Measurements from ENCODE around the gene SLC45A1. TPM values are rescaled to one million over a fixed set of nuclear protein-coding genes. Genes with fewer than 3 reads are reported as not detected.

SLC45A1 gene
- total RNA-seq, 1 experiment from 2014 or later = 0.74 TPM

DNA sequence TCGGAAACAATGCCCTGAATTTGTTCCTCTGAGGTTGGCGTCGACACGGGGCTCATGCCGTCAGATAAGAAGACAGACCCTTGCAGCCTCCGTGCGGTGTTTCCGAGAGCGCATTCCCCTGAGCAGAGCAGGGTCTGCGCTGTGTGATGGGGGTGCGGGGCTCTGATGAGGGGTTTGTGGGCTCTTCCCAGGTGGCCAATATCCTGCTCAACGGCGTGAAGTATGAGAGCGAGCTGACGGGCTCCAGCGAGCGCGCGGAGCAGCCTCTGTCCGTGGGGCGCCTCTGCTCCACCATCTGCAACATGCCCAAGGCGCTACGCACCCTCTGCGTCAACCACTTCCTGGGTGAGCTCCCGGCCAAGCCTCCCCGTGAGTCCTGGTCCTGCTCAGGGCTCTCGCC lies 17.3 kb downstream of the SLC45A1 start:
- no peak for DNase-seq (ENCODE audit: low spot score)

GRCh38 chr1:8337776-8338525 lies 20.0 kb downstream of the SLC45A1 start:
- DNase-seq (ENCODE audit: low spot score) = no peak

- no peak for DNase-seq (ENCODE audit: low spot score)
Observed at GRCh38 chr1:8338526-8339202, 20.8 kb downstream of the SLC45A1 start.

DNA sequence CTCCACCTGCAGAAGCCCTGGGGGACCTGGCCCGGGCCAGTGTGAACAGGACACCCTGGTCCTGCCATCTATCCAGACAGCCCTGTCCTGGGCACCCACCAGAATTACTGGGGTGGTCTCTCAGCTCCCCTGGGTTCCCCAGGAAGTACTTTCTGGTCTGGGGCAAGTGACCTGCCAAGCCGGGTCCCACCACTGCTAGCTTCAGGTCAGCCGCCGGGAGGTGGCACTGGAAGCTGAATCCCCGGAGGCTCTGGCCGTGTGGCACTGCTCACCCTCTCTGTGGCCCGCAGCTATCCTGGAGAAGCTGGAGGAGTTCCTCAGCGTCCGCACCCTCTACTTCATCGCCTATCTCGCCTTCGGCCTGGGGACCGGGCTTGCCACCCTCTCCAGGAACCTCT lies 21.3 kb downstream of the SLC45A1 start:
- DNase-seq (ENCODE audit: low spot score) = no peak

DNA sequence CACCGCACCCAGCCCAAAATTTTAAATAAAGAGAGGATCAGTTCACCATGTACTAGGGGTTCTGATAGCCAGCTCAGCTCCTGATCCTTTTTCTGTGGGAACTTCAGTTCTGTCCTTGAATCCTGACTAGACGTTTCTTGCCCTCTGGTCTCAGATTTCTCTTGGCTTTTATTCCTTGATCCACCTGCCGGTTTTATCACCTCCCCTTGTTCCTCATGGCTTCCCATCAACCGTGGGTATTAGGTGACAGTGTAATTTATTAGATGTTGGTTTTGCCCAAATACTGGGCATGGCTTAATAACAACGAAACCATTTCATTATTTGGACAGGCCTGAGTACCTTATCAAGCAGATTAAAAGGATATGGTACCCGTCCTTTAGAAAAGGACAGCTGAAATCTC lies 22.5 kb downstream of the SLC45A1 start:
- no peak for DNase-seq (ENCODE audit: low spot score)

- no peak for DNase-seq (ENCODE audit: low spot score)
Observed at GRCh38 chr1:8342325-8342724, 24.4 kb downstream of the SLC45A1 start.

DNA sequence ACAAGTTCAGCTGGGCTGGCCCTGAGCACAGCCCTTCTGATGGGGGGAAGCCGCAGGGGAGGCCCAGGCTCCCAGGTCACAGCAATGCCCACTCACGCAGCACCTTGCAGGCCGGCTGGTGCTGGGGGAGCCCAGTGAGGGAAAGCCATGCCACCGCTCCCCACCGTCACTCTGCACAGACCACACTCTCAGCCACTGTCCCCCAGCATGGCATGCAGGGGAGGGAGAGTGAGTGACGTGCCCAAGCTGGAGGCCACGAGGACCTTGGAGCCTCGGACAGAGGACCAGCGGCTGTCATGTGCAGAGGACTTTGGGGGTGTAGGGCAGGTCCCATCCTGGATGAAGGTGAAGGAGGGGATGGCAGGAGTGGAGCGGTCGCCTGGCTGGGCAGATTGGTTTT lies 25.1 kb downstream of the SLC45A1 start:
- no peak for DNase-seq (ENCODE audit: low spot score)

DNA sequence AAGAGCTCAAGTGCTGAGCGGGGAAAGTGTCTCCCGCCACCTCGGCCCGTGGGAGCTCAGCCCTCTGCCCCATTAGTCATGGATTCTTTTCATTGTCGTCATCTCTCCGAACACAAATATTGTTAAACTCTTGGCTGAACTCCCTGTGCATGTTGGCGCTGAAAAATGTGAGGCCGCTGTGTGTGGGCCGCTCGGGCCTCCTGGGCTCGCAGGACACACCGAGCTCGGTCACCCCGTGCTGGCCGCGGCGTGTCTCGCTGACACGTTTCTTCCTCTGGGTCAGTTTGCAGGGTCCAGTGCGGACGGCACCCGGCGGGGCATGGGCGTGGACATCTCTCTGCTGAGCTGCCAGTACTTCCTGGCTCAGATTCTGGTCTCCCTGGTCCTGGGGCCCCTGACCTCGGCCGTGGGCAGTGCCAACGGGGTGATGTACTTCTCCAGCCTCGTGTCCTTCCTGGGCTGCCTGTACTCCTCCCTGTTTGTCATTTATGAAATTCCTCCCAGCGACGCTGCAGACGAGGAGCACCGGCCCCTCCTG lies 25.6 kb downstream of the SLC45A1 start:
- DNase-seq (ENCODE audit: low spot score) = peak; percentile 76

GRCh38 chr1:8344893-8345507 lies 27.1 kb downstream of the SLC45A1 start:
- no peak for DNase-seq (ENCODE audit: low spot score)

DNA sequence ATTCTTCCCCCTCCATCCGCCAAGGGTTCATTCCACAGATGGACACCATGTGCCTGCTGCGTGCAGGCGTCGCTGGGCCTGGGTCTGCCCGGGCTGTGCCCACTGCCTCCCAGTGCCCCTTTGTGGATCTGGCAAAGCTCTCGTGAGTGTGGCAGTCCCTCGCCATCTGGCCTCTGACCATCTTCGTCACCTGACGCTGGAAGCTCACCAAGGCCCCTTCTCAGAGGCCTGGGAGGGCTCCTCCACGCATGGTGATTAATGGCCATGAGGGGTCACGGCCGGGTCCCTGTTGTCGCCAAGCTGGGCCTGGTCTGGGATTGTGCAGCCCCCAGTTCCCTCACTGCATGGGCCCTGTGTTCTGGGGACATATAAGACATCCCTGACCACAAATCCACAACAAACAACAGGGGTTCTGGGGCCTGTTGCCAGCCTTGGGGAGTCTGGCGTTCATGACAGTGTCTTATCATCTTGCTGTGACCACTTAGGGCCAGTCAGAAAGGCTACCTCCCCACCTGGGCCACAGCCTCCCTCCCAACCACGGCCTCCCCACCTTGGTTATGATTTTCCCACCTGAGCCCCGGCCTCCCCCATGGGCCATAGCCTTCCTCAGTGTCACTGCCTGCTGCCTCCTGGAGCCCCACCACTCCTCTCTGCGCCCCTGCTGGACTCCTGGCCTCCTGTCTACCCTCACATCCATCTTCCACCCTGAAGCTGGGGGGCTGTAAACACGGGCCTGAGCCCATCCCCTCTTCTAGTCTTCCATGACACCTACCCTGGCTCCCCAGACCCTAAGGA lies 27.9 kb downstream of the SLC45A1 start:
- DNase-seq (ENCODE audit: low spot score) = no peak

GRCh38 chr1:8347635-8348034 lies 29.7 kb downstream of the SLC45A1 start:
- no peak for DNase-seq (ENCODE audit: low spot score)

DNA sequence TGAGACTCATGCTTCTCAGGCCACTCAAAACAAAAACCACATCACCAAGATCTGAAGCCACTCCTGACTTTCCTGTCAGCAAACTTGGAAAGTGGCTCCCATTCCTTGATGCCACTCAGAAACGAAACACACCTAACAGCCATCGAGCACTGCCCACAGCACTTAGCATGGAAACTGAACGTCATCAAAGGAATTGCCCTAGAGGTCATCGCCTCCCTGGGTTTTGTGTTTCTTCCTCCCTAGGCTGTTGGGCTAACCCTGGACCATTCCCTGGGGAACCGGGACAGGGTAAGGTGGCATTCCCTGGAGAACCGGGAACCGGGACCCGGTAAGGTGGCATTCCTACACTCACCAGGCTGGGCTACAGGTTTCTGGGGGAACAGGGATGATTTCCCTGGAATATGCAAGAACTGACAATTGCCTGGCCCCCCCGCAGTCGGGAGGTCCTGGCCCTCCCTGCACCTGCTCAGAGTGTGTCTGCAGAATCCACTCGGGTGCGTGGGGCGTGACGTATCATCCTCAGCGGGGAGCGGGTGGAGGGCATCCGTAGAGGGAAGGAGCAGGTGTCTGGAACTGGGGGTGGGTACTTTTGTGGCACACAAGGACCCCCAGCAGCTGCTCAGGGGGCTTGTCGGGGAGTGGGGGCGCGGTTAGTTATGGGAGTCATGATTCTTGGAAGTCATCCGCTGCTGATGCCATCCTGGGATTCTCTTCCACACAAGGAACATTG lies 30.3 kb downstream of the SLC45A1 start:
- DNase-seq (ENCODE audit: low spot score) = no peak

DNA sequence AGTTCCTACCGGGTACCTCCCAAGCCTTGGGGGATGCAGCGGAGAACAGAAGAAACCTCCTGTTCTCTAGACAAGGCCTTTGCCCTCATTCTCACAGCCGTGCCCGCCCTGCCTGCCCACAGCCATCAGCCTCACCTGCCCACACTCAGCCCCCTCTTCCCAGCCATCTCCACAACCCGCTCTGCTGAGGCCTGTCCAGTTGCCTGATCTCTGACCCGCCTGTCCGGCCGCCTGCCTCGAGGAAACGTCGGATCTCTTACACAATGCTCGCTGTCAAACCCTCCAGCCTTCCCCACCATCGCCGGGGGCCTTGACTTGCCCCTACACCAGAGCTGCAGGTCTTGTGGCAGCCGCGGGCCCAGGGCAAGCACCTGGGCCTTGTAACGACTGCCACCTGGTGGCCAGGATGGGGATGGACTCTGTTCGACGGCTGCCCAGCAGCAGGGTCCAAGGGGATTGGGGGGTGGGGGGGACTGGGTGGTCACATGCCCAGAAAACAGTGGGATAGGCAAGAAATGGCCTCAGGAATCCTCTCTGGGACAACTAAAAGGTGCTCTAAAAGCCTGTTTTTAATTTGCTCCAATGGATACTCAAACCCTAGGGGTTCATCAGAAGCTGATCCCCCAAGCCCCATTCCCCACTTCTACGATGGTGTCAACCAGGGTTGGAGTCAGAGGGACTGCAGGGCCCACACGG lies 31.0 kb downstream of the SLC45A1 start:
- DNase-seq (ENCODE audit: low spot score) = no peak

GRCh38 chr1:8349473-8349865 lies 31.6 kb downstream of the SLC45A1 start:
- no peak for DNase-seq (ENCODE audit: low spot score)

- no peak for DNase-seq (ENCODE audit: low spot score)
Observed at GRCh38 chr1:8349961-8350360, 32.0 kb downstream of the SLC45A1 start.

GRCh38 chr1:8350914-8351684 lies 33.2 kb downstream of the SLC45A1 start:
- no peak for DNase-seq (ENCODE audit: low spot score)

DNA sequence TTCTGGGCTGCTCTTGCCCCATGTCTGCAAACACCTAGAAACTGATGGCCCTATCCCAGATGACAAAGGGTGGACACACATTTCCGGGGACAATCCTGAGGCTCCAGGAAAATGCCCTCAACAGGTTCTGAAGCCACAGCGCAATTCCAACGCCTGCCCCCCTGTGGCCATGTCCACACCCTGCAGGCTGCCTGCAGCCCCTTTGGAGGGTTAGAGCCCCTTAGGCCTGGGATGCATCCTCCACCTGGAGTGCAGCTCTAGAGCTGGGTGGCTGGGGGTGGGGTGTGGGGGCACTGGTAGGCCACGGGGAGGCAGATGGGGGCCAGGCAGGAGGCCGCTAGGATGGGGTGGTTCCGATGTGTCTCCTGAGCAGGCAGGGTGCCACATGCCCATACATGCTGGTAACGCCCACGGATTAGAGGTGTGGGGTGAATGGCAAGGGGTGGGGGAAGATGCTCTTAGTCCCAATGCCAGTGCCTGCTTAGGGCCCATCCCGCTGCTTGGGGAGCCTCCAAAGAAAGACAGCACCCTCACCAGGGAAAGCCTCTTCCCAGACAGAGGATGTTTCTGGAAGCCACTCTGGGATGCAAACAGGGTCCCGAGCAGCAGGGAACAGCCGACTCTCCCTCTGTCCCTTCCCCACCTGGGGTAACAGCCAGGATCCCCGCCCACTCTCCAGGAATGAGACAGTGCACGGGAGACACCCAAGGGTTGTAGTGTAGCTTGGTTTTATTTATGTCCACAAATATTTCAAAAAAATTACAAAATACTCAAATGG lies 34.0 kb downstream of the SLC45A1 start:
- DNase-seq (ENCODE audit: low spot score) = no peak

- no peak for DNase-seq (ENCODE audit: low spot score)
Observed at GRCh38 chr1:8352471-8352845, 34.5 kb downstream of the SLC45A1 start.
